ENCODE data around the gene GSTM2.
A peak's percentile ranks its signal among the peaks of the same experiment; 100 is the strongest.
"Not testable (repeated sequence)": the region's sequence is repeated elsewhere in the genome, so short reads cannot be mapped to it uniquely, and the experiment has no call there.

The GSTM2 gene

DNA sequence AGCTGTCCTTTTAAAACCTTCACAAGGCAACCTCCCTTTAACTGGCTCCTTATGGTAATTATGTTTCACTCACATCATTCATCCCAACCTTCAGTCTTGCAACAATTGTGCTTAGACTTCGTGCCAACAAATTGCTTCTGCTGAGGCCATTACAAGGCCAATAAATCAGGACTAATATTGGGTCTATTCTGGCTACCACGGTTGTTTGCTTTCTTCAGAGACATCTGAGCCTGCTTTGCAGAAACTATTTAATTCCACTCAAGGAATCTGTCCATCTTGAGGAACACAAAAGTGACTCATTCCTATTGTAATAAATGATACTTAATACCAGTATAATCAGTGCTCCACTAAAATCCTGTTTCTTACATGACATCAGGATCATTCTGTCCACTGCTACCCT is 14.6 kb upstream of the GSTM2 start:
- DNase-seq (ENCODE audit: low spot score in 2 of 2) (no peak), ATAC-seq (no peak)
- Mint-ChIP-seq H3K36me3 (no peaks in the 10 kb centered on the region), H3K4me1 (peaks cover 20% of the 10 kb centered on the region), H3K4me3 (no peak overlapping the region), H3K27ac (no peak overlapping the region), H3K9me3 (no peaks in the 10 kb centered on the region)

DNA sequence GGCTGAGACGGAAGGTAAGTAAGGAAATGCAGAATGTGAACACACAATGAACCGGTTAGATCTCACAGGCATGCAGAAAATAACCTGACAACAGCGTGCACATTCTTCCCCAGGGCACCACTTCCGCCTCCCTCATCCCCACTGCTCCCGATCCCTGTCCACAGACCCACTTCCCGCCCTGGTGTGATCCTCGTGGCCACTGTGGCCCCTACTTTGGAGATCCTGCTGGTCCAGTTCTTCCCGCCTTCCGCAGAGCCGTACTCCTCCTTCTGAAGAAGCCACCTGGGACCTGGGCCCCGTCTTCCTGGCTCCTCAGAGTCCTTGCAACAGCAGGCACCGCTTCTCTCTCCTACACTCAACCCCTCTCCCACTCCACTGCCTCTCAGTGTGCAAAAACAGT is 13.3 kb upstream of the GSTM2 start:
- Mint-ChIP-seq H3K4me3 (no peak overlapping the region), H3K9me3 (no peaks in the 10 kb centered on the region), H3K36me3 (no peaks in the 10 kb centered on the region), H3K4me1 (peaks cover 20% of the 10 kb centered on the region), H3K27ac (no peak overlapping the region)
- ATAC-seq (no peak), DNase-seq (ENCODE audit: low spot score in 2 of 2) (no peak)

DNA sequence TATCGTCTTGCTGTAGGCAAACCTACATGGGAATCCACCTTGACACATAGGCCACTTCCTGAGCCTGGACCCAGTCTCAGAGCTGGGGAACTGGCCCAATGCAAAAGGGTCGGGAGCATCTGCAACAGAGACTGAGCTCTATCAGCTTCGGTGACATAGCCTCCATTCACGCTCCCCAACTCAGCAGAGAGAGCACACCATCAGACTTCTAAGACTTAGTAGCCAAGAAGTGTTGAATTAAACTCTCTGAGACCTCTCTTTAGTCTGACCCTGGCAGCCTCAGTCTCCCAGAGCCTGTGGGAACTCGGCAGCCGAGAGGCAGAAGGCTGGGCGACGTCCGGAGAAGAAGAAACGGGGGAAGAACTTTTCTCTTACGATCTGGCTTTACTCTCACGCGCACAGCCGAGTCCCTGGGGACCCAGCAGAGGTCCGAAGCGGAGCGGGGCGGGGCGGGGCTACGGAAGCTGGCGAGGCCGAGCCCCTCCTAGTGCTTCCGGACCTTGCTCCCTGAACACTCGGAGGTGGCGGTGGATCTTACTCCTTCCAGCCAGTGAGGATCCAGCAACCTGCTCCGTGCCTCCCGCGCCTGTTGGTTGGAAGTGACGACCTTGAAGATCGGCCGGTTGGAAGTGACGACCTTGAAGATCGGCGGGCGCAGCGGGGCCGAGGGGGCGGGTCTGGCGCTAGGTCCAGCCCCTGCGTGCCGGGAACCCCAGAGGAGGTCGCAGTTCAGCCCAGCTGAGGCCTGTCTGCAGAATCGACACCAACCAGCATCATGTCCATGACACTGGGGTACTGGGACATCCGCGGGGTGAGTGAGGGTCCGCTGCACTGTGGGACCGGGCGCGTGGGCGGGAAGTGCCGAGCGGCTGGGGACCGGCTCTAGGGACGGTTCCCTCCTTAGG is 12.0 kb upstream of the GSTM2 start, which contains the start of gene GSTM4:
TSS of gene GSTM4 (plus strand) at position 485 of the 905 bp plus-strand sequence. CDS start at position 776, 291 bp downstream.
- no peaks in the 10 kb centered on the region for H3K36me3 Mint-ChIP-seq
- peaks cover 20% of the 10 kb centered on the region for H3K4me1 Mint-ChIP-seq
- H3K4me3 Mint-ChIP-seq: peak within 1 kb of the TSS; percentile 91
- no peaks in the 10 kb centered on the region for H3K9me3 Mint-ChIP-seq
- H3K27ac Mint-ChIP-seq: peak within 1 kb of the TSS; percentile 91
- DNase-seq (ENCODE audit: low spot score in 2 of 2): peak; percentile 61 to 83
- ATAC-seq: peak; percentile 93

DNA sequence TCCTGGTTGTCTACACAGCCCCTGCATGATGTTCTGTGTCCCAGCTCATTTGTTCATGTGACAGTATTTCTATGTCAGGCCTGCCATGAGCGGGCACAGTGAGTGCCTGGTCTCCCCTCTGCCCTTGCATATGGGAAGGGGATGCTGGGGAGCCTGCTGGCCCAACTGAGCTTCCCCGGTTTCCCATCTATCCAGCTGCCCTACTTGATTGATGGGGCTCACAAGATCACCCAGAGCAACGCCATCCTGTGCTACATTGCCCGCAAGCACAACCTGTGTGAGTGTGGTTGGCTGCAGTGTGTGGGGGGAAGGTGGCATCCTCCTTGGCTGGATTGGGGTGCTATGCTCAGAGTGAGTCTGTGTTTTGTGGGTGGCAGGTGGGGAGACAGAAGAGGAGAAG is 10.5 kb upstream of the GSTM2 start:
- Mint-ChIP-seq H3K9me3 (no peaks in the 10 kb centered on the region), H3K4me3 (peak overlapping the region; percentile 91), H3K27ac (no peak overlapping the region), H3K36me3 (no peaks in the 10 kb centered on the region), H3K4me1 (peaks cover 20% of the 10 kb centered on the region)
- no peak for ATAC-seq
- DNase-seq (ENCODE audit: low spot score in 2 of 2): peak in 1 of 2 donors; percentile 41

DNA sequence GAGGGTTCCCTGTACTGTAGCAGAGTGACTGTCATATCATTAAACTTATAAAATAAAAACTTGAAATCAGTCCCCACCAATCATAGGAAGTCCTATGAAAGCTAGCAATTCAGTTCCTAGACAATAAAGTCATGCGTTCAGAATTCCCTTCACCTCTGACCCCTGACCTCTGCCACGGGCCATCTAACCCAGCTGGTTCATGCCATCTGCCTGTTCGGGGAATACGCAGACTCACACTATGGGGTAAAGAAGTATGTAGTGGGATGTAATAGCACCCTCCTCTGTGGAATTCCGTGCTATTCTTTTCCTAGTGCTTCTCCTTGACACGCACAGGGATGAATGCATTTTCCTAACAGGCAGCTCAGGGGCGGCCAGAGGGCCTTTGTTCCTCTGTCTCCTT is 9.9 kb upstream of the GSTM2 start:
- no peaks in the 10 kb centered on the region for H3K36me3 Mint-ChIP-seq
- DNase-seq (ENCODE audit: low spot score in 2 of 2) (peak in 1 of 2 donors; percentile 33), ATAC-seq (no peak)
- H3K4me3 Mint-ChIP-seq: no peak overlapping the region
- H3K27ac Mint-ChIP-seq: no peak overlapping the region
- H3K9me3 Mint-ChIP-seq: no peaks in the 10 kb centered on the region
- H3K4me1 Mint-ChIP-seq: peaks cover 20% of the 10 kb centered on the region

DNA sequence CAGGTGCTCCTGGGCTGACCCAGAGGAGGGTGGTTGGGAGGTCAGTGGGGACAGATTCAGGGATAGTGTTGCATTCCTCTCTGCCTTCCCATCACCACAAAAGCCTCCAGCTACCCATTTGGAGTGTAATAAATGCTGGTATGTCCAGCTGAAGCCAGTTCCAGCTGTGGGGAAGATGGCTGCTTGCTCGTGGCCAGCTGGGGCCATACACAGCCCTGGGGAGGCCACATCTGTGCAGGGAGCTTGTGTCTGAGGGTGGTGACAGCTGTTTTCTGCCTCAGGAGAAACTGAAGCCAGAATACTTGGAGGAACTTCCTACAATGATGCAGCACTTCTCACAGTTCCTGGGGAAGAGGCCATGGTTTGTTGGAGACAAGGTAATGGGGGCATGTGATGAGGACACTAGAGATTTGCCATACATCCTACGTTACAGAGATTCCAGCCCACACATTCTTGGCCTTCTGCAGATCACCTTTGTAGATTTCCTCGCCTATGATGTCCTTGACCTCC is 9.3 kb upstream of the GSTM2 start:
- no peak overlapping the region for H3K4me3 Mint-ChIP-seq
- ATAC-seq: no peak
- no peaks in the 10 kb centered on the region for H3K36me3 Mint-ChIP-seq
- H3K4me1 Mint-ChIP-seq: peaks cover 20% of the 10 kb centered on the region
- no peak overlapping the region for H3K27ac Mint-ChIP-seq
- peak in 1 of 2 donors; percentile 38 for DNase-seq (ENCODE audit: low spot score in 2 of 2)
- no peaks in the 10 kb centered on the region for H3K9me3 Mint-ChIP-seq

GRCh38 chr1:109659145-109659544 is 8.7 kb upstream of the GSTM2 start:
- no peak for DNase-seq (ENCODE audit: low spot score in 2 of 2)
- Mint-ChIP-seq H3K36me3 (no peaks in the 10 kb centered on the region), H3K4me3 (no peak overlapping the region), H3K27ac (no peak overlapping the region), H3K9me3 (no peaks in the 10 kb centered on the region), H3K4me1 (peaks cover 20% of the 10 kb centered on the region)
- no peak for ATAC-seq

DNA sequence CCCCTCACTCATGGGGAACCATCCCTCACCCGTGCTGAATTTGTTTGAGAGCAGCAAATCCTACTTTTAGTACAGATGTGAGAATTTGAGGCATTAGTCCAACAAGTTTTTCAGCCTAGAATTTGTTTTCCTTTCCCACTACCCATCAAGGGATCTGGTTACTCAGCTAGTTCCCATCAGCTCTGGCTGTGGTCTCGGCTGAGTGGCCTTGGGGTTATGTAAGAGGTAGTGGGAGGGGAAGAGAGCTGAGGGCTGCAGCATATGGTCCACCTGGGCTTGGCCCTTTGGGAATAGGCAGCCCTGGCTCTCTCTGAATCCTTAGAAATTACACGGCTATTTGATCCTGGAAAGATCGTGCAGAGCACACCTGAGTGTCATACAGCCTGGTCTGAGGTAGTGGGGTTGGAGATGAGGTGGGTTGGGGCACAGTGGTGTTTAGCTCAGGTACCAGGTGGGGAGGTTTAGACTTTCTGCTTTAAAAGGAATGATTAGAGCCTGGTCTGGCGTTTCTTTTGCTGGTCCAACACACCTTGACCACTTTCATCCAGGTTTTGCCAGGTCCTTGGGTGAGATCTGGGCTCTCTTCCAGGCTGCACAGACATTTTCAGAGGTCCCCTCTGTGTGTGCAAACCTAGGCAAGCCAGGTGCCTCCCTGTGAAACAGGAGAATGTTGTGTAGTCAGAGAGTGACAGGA is 7.7 kb upstream of the GSTM2 start:
- H3K27ac Mint-ChIP-seq: peak overlapping the region; percentile 75
- H3K36me3 Mint-ChIP-seq: no peaks in the 10 kb centered on the region
- no peaks in the 10 kb centered on the region for H3K9me3 Mint-ChIP-seq
- H3K4me3 Mint-ChIP-seq: no peak overlapping the region
- ATAC-seq (no peak), DNase-seq (ENCODE audit: low spot score in 2 of 2) (peak in 1 of 2 donors; percentile 41)
- peaks cover 14% of the 10 kb centered on the region for H3K4me1 Mint-ChIP-seq

- not testable (repeated sequence) for H3K4me3 Mint-ChIP-seq, H3K36me3 Mint-ChIP-seq, H3K27ac Mint-ChIP-seq
These were observed 7.2 kb upstream of the GSTM2 start for GRCh38 chr1:109660691-109661026.

DNA sequence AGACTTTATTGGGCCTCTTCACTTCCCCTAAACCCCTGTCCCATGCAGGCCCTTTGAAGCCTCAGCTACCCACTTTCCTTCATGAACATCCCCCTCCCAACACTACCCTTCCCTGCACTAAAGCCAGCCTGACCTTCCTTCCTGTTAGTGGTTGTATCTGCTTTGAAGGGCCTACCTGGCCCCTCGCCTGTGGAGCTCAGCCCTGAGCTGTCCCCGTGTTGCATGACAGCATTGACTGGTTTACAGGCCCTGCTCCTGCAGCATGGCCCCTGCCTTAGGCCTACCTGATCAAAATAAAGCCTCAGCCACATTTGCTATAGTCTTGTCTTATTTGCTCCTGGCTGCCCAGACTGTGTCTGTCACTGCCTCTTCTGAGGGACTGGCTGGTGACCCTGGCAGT is 6.5 kb upstream of the GSTM2 start:
- Mint-ChIP-seq H3K9me3 (no peaks in the 10 kb centered on the region), H3K4me1 (peaks cover 3% of the 10 kb centered on the region), H3K4me3 (no peak overlapping the region), H3K36me3 (peaks cover 2% of the 10 kb centered on the region), H3K27ac (peak overlapping the region; percentile 43)
- peak in 1 of 2 donors; percentile 32 for DNase-seq (ENCODE audit: low spot score in 2 of 2)
- ATAC-seq: no peak

More at GRCh38 chr1:109660691-109661026, 7.2 kb upstream of the GSTM2 start:
- not testable (repeated sequence) for ATAC-seq; DNase-seq (ENCODE audit: low spot score in 2 of 2); H3K9me3 Mint-ChIP-seq
- peaks cover 10% of the 10 kb centered on the region for H3K4me1 Mint-ChIP-seq

- H3K9me3 Mint-ChIP-seq: no peaks in the 10 kb centered on the region
- ATAC-seq (no peak), DNase-seq (ENCODE audit: low spot score in 2 of 2) (no peak)
- no peak overlapping the region for H3K4me3 Mint-ChIP-seq
- H3K36me3 Mint-ChIP-seq: peaks cover 5% of the 10 kb centered on the region
- H3K27ac Mint-ChIP-seq: no peak overlapping the region
- H3K4me1 Mint-ChIP-seq: peaks cover 13% of the 10 kb centered on the region
These were observed 3.2 kb upstream of the GSTM2 start for GRCh38 chr1:109664671-109665070.

DNA sequence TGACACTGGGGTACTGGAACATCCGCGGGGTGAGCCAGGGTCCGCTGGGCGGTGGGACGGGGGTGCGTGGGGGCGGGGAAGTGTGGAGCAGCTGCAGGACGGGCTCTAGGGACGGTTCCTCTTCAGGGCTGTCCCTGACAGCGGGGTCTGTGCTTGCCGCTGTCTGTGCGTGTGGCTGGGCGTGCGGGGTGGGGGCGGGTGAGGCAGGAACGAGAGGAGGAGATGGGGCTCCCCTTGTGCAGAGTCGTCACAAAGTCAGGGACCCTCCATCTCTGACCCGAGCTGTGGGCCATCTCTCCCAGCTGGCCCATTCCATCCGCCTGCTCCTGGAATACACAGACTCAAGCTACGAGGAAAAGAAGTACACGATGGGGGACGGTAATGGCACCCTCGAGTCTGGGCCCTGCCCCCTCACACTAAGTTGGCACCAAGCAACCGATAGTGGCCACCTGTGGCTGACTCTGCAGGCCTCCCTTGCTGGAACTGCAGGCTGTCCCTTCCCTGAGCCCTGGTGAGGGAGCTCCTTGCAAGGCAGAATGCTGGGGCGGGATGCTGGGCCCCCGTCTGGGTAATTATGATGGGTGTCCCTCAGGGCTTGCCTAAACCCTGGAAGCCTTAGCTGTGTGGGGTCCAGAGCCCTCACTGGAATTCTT is 392 bp downstream of the GSTM2 start:
- H3K9me3 Mint-ChIP-seq: no peaks in the 10 kb centered on the region
- peaks cover 5% of the 10 kb centered on the region for H3K36me3 Mint-ChIP-seq
- peaks cover 24% of the 10 kb centered on the region for H3K4me1 Mint-ChIP-seq
- DNase-seq (ENCODE audit: low spot score in 2 of 2): peak in 1 of 2 donors; percentile 46
- no peak overlapping the region for H3K27ac Mint-ChIP-seq
- ATAC-seq: no peak
- peak overlapping the region; percentile 49 for H3K4me3 Mint-ChIP-seq

DNA sequence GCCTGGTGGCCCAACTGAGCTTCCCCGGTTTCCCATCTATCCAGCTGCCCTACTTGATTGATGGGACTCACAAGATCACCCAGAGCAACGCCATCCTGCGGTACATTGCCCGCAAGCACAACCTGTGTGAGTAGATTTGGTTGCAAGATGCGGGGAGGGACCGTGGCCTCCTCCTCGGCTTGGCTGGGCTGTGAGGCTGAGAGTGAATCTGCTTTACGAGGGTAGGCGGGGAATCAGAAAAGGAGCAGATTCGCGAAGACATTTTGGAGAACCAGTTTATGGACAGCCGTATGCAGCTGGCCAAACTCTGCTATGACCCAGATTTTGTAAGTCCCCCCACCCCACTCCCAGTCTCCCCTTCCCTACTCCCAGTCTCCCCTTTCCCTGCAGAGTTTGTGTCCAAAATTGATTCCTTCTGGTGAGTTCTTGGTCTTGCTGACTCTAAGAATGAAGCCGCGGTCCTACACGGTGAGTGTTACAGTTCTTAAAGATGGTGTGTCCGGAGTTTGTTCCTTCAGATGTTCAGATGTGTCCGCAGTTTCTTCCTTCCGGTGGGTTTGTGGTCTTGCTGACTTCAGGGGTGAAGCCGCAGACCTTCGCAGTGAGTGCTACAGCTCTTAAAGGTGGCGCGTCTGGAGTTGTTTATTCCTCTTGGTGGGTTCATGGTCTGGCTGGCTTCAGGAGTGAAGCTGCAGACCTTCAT is 1.5 kb downstream of the GSTM2 start:
- Mint-ChIP-seq H3K27ac (no peak overlapping the region), H3K4me1 (peaks cover 24% of the 10 kb centered on the region), H3K4me3 (peak overlapping the region; percentile 39), H3K36me3 (peaks cover 5% of the 10 kb centered on the region), H3K9me3 (no peaks in the 10 kb centered on the region)
- ATAC-seq (peak; percentile 22), DNase-seq (ENCODE audit: low spot score in 2 of 2) (peak in 1 of 2 donors; percentile 47)

DNA sequence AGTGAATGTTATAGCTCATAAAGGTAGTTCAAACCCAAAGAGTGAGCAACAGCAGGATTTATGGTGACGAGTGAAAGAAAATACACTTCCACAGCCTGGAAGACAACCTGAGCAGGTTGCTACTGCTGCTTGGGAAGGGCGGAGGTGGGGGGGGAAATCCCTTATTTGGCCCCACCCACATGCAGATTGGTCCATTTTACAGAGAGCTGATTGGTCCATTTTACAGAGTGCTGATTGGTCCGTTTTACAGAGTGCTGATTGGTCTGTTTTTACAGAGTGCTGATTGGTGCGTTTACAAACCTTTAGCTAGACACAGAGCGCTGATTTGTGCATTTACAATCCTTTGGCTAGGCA is 2.1 kb downstream of the GSTM2 start:
- Mint-ChIP-seq H3K4me1 (peaks cover 24% of the 10 kb centered on the region), H3K4me3 (peak overlapping the region; percentile 39)
- H3K27ac Mint-ChIP-seq; H3K36me3 Mint-ChIP-seq; ATAC-seq; DNase-seq (ENCODE audit: low spot score in 2 of 2); H3K9me3 Mint-ChIP-seq: not testable (repeated sequence)

DNA sequence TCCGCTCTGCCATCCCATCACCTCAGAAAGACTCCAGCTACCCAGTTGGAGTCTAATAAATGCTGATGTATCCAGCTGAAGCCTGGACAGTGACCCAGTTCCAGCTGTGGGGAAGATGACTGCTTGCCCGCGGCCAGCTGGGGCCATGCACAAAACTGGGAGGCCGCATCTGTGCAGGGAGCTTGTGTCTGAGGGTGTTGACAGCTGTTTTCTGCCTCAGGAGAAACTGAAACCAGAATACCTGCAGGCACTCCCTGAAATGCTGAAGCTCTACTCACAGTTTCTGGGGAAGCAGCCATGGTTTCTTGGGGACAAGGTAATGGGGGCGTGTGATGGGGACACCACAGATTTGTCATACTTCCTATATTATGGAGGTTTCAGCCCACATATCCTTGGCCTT is 3.2 kb downstream of the GSTM2 start:
- ATAC-seq: no peak

More for the DNA sequence above, 3.2 kb downstream of the GSTM2 start:
- no peak for DNase-seq (ENCODE audit: low spot score in 2 of 2)
- Mint-ChIP-seq H3K27ac (no peak overlapping the region), H3K36me3 (peaks cover 5% of the 10 kb centered on the region), H3K4me3 (no peak overlapping the region), H3K9me3 (no peaks in the 10 kb centered on the region), H3K4me1 (peaks cover 24% of the 10 kb centered on the region)

Data from stimulated activated effector memory CD8-positive, alpha-beta T cell treated with anti-CD3 and anti-CD28 coated beads, Interleukin-12 subunit alpha, Interleukin-12 subunit beta, amount 100 ng/mL, for 72 hours (primary cell).